HepG2 (cell line): Measurements from ENCODE around the gene MISP3. TPM values are rescaled to one million over a fixed set of nuclear protein-coding genes. Genes with fewer than 3 reads are reported as not detected.

Experiments used
- CENPX ChIP-seq: sonication (generic); formaldehyde crosslinking; IDR thresholded peaks from 2 replicates; pipeline ENCODE4 v1.9.0; 2021; ENCODE audit warnings: mild to moderate bottlenecking, missing genetic modification reagents, moderate library complexity
- CSRNP2 ChIP-seq: sonication (generic); formaldehyde crosslinking; conservative IDR thresholded peaks from 2 replicates; pipeline ENCODE4 v1.8.0; 2022; ENCODE audit warnings: low read depth, missing genetic modification reagents
- HNF4G ChIP-seq, 2 experiments: sonication (generic) in 1 of 2; formaldehyde crosslinking in 1 of 2; IDR thresholded peaks; 2 replicates each; pipeline versions ENCODE4 v1.4.0 to v1.6.1; 2011 to 2020; ENCODE audit warnings: borderline replicate concordance in 2 of 2, low read depth in 2 of 2, mild to moderate bottlenecking in 2 of 2, low read length in 1 of 2, missing genetic modification reagents in 1 of 2, moderate library complexity in 1 of 2
- KLF11 ChIP-seq: IDR thresholded peaks from 2 replicates; pipeline ENCODE4 v1.6.1; 2016; ENCODE audit warnings: missing compliant biosample characterization
- MED8 ChIP-seq: sonication (generic); formaldehyde crosslinking; IDR thresholded peaks from 2 replicates; pipeline ENCODE4 v1.8.1; 2023; ENCODE audit warnings: mild to moderate bottlenecking, missing genetic modification reagents; ENCODE audit not compliant: insufficient replicate concordance
- PRPF4 ChIP-seq: fragments of 200-400 bp; formaldehyde crosslinking; IDR thresholded peaks from 2 replicates; pipeline ENCODE4 v1.6.1; 2016; ENCODE audit warnings: low read length, low read depth; ENCODE audit not compliant: poor library complexity, severe bottlenecking
- RAD21 ChIP-seq: fragments of 450-650 bp; formaldehyde crosslinking; IDR thresholded peaks from 2 replicates; pipeline ENCODE4 v1.5.0; 2020; ENCODE audit warnings: mild to moderate bottlenecking
- SMAD3 ChIP-seq: sonication (generic); formaldehyde crosslinking; IDR thresholded peaks from 2 replicates; pipeline ENCODE4 v1.4.0; 2020; ENCODE audit warnings: missing genetic modification reagents
- SPEN ChIP-seq: sonication (generic); formaldehyde crosslinking; IDR thresholded peaks from 2 replicates; pipeline ENCODE4 v1.5.1; 2020; ENCODE audit warnings: low read depth, mild to moderate bottlenecking, missing genetic modification reagents
- STAG1 ChIP-seq: sonication (generic); formaldehyde crosslinking; IDR thresholded peaks from 2 replicates; pipeline ENCODE4 v1.4.0; 2020; ENCODE audit warnings: missing genetic modification reagents
- ZBTB10 ChIP-seq: sonication (generic); formaldehyde crosslinking; IDR thresholded peaks from 2 replicates; pipeline ENCODE4 v1.4.0; 2020; ENCODE audit warnings: missing genetic modification reagents, borderline replicate concordance
- ZBTB38 ChIP-seq: sonication (generic); formaldehyde crosslinking; IDR thresholded peaks from 2 replicates; pipeline ENCODE4 v1.5.1; 2020; ENCODE audit warnings: mild to moderate bottlenecking, missing genetic modification reagents
- ZBTB7B ChIP-seq: sonication (generic); formaldehyde crosslinking; IDR thresholded peaks from 2 replicates; pipeline ENCODE4 v1.4.0; 2020; ENCODE audit warnings: missing genetic modification reagents
- ZGPAT ChIP-seq: IDR thresholded peaks from 2 replicates; pipeline ENCODE4 v1.6.1; 2016; ENCODE audit warnings: mild to moderate bottlenecking
- ZMYM2 ChIP-seq: sonication (generic); formaldehyde crosslinking; IDR thresholded peaks from 2 replicates; pipeline ENCODE4 v1.8.0; 2022; ENCODE audit warnings: mild to moderate bottlenecking, missing genetic modification reagents
- ZNF549 ChIP-seq: sonication (generic); formaldehyde crosslinking; IDR thresholded peaks from 2 replicates; pipeline ENCODE4 v1.5.0; 2020; ENCODE audit warnings: missing genetic modification reagents
- ZNF629 ChIP-seq: sonication (generic); formaldehyde crosslinking; conservative IDR thresholded peaks from 2 replicates; pipeline ENCODE4 v1.5.0; 2020; ENCODE audit warnings: missing genetic modification reagents
- ZNF792 ChIP-seq: IDR thresholded peaks from 2 replicates; pipeline ENCODE4 v1.6.1; 2016
- ZNF891 ChIP-seq: sonication (generic); formaldehyde crosslinking; IDR thresholded peaks from 2 replicates; pipeline ENCODE4 v1.5.0; 2020; ENCODE audit warnings: mild to moderate bottlenecking, missing genetic modification reagents
- polyA plus RNA-seq, 8 experiments: library from polyadenylated mRNA; depleted of rRNA in 3 of 8; stranded (reverse) in 7 of 8; unstranded in 1 of 8; fragments of >200 nt; fragmentation: Illumina TruSeq in 4 of 8; extraction: Trizol in 4 of 8; gene quantifications; 2 replicates each; pipeline versions ENCODE4 v1.2.1 to v1.2.3, GENCODE V29; 2011 to 2016; ENCODE audit warnings: low read depth in 4 of 8, missing spikeins in 1 of 8, mixed read lengths in 1 of 8; ENCODE audit not compliant: insufficient read depth in 1 of 8
- total RNA-seq, 5 experiments: library from RNA; depleted of rRNA; stranded (reverse); fragments of >200 nt; fragmentation: Illumina TruSeq; extraction: Trizol; gene quantifications; 2 replicates each; pipeline ENCODE4 v1.2.3, GENCODE V29; 2016; ENCODE audit warnings: low read depth in 1 of 5
- TF ChIP-seq, protein P1 (sequence below): sonication (generic); formaldehyde crosslinking; IDR thresholded peaks from 2 replicates; pipeline ENCODE4 v1.5.0; 2020; ENCODE audit warnings: mild to moderate bottlenecking, missing genetic modification reagents
- TF ChIP-seq, protein P2 (sequence below): sonication (generic); formaldehyde crosslinking; IDR thresholded peaks from 2 replicates; pipeline ENCODE4 v1.5.0; 2020; ENCODE audit warnings: mild to moderate bottlenecking, low read depth, missing genetic modification reagents, borderline replicate concordance
- TF ChIP-seq, protein P3 (sequence below): sonication (generic); formaldehyde crosslinking; IDR thresholded peaks from 2 replicates; pipeline ENCODE4 v1.8.0; 2022; ENCODE audit warnings: missing genetic modification reagents, mild to moderate bottlenecking, borderline replicate concordance

MISP3 gene
- total and polyA plus RNA-seq, 2 of the 13 experiments (the other 11 are each of a cell fraction or from before 2014, with no cell fraction given) = 2.5 to 5.4 TPM

DNA sequence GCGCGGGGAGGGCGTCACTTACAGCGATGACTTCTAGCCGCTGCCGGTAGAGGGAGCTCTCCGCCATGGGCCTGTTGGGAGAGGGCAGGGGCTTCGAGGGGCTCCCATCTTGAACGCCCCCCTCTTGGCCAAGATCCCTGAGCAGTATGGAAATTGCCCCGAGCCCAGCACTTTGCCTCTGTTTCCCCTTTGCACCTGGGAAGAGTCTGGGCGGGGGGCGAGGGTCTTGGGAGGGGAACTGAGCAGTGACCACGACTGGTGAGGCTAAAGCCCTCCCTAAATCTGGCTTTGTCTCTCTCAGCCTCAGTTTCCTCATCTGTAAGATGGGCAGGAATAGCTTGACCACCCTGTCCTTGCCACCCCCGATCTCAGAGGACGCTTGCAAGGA lies 13.5 kb upstream of the MISP3 start (continued):
- TF ChIP-seq, protein P1, sequence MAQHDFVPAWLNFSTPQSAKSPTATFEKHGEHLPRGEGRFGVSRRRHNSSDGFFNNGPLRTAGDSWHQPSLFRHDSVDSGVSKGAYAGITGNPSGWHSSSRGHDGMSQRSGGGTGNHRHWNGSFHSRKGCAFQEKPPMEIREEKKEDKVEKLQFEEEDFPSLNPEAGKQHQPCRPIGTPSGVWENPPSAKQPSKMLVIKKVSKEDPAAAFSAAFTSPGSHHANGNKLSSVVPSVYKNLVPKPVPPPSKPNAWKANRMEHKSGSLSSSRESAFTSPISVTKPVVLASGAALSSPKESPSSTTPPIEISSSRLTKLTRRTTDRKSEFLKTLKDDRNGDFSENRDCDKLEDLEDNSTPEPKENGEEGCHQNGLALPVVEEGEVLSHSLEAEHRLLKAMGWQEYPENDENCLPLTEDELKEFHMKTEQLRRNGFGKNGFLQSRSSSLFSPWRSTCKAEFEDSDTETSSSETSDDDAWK (CRISPR knock-in tag) = no peak
- TF ChIP-seq HNF4G (IDR thresholded peaks at IDR 0.05; ENCODE audit: borderline replicate concordance, low read depth, low read length) (no peak), HNF4G (CRISPR knock-in tag; IDR thresholded peaks at IDR 0.05; ENCODE audit: borderline replicate concordance, low read depth) (no peak), MED8 (no peak), ZNF629 (CRISPR knock-in tag) (peak; percentile 94), ZMYM2 (CRISPR knock-in tag) (no peak), ZBTB10 (no peak), KLF11 (CRISPR knock-in tag) (no peak), SPEN (CRISPR knock-in tag) (no peak), SMAD3 (CRISPR knock-in tag) (no peak), STAG1 (CRISPR knock-in tag) (peak; percentile 29; the same call in 1 of the 2 replicates), ZBTB7B (peak; percentile 60; the same call in 1 of the 2 replicates), ZNF891 (CRISPR knock-in tag) (no peak), ZNF792 (CRISPR knock-in tag) (no peak), CENPX (no peak), PRPF4 (no peak), ZGPAT (no peak), CSRNP2 (CRISPR knock-in tag) (no peak), RAD21 (CRISPR knock-in tag) (no peak), ZNF549 (CRISPR knock-in tag) (no peak), ZBTB38 (CRISPR knock-in tag) (0 out of 2 replicates have a peak, but pooled peaks have one; percentile 22)
- TF ChIP-seq, protein P2, sequence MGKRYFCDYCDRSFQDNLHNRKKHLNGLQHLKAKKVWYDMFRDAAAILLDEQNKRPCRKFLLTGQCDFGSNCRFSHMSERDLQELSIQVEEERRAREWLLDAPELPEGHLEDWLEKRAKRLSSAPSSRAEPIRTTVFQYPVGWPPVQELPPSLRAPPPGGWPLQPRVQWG (CRISPR knock-in tag) = no peak
- TF ChIP-seq, protein P3, sequence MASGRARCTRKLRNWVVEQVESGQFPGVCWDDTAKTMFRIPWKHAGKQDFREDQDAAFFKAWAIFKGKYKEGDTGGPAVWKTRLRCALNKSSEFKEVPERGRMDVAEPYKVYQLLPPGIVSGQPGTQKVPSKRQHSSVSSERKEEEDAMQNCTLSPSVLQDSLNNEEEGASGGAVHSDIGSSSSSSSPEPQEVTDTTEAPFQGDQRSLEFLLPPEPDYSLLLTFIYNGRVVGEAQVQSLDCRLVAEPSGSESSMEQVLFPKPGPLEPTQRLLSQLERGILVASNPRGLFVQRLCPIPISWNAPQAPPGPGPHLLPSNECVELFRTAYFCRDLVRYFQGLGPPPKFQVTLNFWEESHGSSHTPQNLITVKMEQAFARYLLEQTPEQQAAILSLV (CRISPR knock-in tag) = no peak
